Measurements from ENCODE around the gene KIF15.
"Not testable (repeated sequence)": the region's sequence is repeated elsewhere in the genome, so short reads cannot be mapped to it uniquely, and the experiment has no call there.

The KIF15 gene, protein sequence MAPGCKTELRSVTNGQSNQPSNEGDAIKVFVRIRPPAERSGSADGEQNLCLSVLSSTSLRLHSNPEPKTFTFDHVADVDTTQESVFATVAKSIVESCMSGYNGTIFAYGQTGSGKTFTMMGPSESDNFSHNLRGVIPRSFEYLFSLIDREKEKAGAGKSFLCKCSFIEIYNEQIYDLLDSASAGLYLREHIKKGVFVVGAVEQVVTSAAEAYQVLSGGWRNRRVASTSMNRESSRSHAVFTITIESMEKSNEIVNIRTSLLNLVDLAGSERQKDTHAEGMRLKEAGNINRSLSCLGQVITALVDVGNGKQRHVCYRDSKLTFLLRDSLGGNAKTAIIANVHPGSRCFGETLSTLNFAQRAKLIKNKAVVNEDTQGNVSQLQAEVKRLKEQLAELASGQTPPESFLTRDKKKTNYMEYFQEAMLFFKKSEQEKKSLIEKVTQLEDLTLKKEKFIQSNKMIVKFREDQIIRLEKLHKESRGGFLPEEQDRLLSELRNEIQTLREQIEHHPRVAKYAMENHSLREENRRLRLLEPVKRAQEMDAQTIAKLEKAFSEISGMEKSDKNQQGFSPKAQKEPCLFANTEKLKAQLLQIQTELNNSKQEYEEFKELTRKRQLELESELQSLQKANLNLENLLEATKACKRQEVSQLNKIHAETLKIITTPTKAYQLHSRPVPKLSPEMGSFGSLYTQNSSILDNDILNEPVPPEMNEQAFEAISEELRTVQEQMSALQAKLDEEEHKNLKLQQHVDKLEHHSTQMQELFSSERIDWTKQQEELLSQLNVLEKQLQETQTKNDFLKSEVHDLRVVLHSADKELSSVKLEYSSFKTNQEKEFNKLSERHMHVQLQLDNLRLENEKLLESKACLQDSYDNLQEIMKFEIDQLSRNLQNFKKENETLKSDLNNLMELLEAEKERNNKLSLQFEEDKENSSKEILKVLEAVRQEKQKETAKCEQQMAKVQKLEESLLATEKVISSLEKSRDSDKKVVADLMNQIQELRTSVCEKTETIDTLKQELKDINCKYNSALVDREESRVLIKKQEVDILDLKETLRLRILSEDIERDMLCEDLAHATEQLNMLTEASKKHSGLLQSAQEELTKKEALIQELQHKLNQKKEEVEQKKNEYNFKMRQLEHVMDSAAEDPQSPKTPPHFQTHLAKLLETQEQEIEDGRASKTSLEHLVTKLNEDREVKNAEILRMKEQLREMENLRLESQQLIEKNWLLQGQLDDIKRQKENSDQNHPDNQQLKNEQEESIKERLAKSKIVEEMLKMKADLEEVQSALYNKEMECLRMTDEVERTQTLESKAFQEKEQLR (N-terminal part only)

DNA sequence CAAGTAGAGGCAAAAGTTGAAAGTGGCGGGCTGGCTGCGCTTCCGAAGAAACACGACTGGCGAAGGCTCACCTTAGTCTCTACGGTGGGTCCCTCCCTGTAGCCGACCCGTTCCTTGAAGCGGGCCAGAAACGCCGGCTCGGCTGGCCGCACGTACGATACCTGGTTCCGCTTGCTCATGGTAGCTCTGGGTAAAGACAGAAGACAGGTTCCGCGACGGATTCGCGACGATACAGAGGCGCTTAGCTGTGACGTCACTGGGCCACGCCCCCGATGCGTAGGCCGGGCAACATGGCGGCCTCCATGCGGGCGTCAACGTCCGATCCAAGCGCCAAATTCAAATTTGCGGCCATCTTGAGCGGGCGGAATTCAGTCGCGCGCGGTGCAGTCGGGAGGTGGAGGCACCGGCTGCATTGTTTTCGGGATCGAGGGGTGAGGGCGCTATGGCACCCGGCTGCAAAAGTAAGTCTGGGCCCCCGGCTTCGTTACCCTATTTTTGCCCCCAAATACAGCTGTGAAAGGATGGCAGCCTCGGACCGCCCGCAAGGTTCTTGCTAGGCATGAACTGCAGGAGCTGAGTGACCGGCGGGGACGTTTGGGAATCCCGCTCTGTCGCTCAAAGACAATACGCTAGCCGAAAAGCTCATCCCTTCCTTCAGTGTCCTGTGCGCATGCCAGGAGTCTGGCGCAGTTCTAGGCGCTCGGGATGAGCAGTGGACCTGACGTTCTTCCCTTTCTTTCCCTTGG is at the start of gene KIF15, which contains the start of gene KIAA1143:
Gene KIF15 (plus strand): TSS at position 371 of the 746 bp plus-strand sequence. CDS start 72 bp downstream, at position 443.
Gene KIAA1143 (minus strand): TSS at position 196 of the 746 bp plus-strand sequence. CDS start 17 bp downstream, at position 179.
- peak; percentile 84 for DNase-seq (ENCODE audit: low spot score)

DNA sequence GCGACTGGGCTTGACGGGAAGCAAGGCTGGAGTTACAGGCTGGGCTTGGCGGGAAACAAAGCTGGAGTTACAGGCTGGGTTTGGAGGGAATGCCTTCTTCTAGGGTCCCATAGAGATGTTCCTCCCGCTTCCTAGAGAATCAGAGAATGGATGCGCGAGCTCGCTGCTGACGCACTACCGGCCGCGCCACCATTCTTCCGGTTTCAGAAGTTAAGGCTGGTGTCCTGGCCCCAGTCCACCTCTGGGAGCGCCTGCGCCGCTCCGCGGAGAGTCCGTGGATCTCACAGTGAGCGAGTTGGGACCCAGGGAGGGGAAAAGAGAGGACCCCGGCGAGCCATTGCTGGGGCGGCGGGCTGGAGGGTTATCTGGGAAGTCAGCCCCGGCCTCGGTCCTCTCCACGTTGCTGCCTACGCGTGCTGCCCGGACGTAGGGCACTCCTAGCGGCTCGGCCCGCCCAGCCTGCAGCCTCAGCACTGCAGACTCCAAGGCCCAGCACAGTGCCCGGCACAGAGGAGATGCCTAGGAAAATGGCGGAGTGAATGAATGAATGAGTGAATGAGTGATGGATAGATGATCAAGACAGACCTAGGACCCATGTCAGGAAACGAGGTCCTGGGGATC is 49.0 kb upstream of the KIF15 start, which contains the start of gene ZNF502:
Gene ZNF502 (plus strand): TSS at position 206 of the 621 bp plus-strand sequence. CDS start 7,602 bp downstream, outside the sequence.
- DNase-seq (ENCODE audit: low spot score), result no peak

DNA sequence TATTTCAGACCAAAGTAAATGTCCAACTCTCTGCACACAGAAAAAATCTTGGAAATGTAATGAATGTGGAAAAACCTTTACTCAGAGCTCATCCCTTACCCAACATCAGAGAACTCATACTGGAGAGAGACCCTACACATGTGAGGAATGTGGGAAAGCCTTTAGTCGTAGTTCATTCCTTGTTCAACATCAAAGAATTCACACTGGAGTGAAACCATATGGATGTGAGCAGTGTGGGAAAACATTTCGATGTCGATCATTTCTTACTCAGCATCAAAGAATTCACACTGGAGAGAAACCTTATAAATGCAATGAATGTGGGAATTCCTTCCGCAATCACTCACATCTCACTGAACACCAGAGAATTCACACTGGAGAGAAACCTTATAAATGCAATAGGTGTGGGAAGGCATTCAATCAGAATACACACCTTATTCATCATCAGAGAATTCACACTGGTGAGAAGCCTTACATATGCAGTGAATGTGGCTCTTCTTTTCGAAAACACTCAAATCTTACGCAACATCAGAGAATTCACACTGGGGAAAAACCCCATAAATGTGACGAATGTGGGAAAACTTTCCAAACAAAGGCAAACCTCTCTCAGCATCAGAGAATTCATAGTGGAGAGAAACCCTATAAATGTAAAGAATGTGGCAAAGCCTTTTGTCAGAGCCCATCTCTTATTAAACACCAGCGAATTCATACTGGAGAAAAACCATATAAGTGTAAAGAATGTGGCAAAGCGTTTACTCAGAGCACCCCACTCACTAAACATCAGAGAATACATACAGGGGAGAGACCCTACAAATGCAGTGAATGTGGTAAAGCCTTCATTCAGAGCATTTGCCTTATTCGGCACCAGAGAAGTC is 40.1 kb upstream of the KIF15 start:
- DNase-seq (ENCODE audit: low spot score), result no peak

DNA sequence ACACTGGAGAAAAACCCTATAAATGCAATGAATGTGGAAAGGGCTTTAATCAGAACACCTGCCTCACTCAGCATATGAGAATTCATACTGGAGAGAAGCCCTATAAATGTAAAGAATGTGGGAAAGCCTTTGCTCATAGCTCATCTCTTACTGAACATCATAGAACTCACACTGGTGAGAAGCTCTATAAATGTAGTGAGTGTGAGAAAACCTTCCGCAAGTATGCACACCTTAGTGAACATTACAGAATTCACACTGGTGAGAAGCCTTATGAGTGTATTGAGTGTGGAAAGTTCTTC is 39.5 kb upstream of the KIF15 start:
- no peak for DNase-seq (ENCODE audit: low spot score)

DNA sequence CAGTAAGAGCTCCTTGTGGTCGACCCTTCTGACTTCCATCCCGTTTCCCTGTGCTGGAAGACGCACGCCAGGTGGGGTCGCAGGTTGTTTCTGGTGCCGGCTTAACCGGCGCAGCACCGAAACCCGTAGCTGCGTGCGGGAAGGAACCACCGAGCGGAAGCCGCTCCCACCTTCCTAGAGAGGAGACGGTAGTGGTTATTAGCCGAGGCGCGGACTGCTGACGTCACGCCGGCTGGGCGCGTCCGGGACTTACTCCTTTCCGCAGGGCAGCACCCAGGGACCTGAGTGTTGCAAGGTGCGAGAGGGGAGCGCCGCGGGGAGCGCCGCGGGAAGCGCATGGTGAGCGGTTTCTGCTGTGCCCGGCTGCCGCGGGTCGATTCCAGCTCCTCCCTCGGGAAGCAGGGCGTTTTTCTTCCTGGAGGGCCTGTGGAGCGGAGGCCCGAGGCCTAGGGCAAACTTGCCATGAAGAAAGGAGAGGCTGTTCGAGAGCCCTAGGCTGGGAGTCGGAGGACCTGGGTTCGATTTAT is 32.1 kb upstream of the KIF15 start, which contains the start of gene ZNF501:
Gene ZNF501 (plus strand): TSS at position 252 of the 527 bp plus-strand sequence. CDS start 4,787 bp downstream, outside the sequence.
- peak; percentile 94 for DNase-seq (ENCODE audit: low spot score)

DNA sequence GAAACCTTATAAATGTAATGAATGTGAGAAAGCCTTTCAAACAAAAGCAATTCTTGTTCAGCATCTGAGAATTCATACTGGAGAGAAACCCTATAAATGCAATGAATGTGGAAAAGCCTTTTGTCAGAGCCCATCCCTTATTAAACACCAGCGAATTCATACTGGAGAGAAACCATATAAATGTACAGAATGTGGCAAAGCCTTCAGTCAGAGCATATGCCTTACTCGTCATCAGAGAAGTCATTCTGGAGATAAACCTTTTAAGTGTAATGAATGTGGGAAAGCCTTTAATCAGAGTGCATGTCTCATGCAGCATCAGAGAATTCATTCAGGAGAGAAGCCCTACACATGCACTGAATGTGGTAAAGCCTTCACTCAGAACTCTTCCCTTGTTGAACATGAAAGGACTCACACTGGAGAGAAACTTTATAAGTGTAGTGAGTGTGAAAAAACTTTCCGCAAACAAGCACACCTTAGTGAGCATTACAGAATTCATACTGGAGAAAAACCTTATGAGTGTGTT is 26.9 kb upstream of the KIF15 start:
- DNase-seq (ENCODE audit: low spot score), result no peak

DNA sequence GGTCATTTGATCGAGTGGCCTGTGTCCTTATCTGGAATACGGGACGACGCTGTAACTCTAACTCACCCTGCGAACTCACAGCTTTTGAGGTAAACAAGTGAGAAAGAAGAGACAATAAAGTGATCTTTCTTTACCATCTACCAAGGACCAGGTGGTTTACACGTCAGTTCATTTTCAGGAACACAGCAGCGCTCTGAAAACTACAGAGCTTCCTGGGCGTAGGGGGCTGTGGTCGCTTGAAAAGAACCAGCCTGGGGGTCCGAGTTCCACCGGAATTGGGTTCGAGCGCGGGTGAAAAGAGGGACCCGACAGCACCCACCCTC is 532 bp upstream of the KIF15 start:
- DNase-seq (ENCODE audit: low spot score), result no peak

DNA sequence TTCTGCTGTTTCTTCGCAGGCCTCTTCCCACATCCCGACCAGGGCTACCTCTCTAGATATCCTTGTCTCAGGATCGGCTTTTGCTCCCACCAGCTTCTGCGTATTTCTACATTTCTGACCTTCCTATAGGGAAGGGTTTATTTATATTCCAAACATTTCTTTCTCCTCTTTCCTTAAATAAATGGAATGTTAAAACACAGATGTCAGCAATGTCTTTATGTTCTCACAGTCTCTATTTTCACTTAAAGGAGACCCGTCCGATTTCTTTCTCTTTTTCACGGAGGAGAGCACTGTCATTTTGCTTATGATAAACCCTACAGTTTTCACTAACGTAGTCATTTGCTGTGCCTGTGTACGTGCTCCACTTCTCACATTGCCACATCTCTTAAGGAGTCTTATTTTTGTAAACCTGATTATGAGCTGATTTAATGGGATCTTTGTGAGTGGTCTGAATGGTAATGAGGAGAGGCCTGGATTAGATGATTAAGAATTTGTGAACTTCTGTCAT is 630 bp downstream of the KIF15 start:
- DNase-seq (ENCODE audit: low spot score), result no peak

DNA sequence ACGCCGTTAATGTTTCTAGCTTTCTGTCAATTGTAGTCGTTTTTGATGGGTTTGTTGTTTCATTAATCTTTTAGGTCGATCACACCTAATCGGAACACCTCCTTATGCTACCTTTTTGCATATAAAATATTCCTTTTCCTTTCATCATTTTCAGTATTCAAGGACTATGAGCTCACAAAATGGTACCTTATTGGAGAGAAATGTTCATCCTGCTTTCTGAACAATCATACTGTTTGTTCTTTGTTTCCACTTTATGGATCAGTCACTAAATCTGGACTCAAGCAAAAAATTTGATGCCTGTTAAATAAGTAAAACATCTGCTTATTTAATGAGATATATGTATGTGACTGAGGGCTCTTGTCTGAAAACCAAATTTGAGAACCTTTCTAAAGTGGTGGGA is 1.1 kb downstream of the KIF15 start:
- DNase-seq (ENCODE audit: low spot score), result no peak

DNA sequence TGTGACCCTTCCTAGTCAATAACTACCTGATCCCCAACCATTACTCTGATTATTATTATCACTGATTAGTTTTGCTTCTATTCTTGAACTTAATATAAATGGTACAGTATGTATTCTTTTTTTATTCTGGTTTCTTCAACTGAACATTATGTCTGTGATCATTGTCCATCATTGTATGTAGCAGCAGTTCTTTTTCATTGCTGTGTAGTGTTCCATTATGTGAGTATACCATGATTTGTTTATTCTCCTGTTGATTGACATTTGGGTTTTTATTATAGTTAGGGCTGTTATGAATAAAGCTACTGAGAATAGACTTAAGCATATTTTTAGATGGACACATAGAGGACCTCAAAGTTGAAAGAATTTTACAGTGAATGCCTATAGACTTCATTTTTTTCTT is 2.7 kb downstream of the KIF15 start:
- DNase-seq (ENCODE audit: low spot score), result no peak

DNA sequence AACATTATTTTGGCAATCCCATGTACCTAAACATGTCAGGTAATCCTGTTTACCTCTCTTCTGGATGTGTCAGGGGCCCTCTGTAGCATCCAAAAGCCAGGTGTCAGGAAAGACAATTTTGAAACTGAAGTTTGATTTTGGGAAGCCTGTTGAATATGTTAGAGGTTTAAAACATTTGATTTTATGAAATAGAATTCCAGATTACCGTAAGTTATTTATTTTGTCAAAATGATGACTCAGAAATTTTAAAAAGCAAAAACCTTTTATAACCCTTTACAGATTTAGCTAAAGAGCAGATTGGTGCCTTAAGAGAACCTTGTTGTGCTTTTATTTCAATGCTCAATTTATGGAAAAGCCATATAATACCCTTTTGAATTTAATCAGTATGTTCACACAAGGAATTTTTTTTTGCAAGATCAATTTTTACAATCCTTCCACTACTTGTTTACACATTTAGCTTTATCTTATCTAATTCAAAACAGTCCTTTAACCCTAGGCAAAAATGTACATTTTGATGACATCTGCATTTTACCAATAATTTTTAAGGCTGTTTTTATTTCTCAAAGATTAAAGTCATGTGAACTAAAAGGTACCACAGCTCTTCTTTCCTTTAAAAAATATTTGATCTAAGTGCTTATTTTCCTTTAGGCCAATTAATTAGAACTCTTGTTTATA is 10.0 kb downstream of the KIF15 start:
- no peak for DNase-seq (ENCODE audit: low spot score)

DNA sequence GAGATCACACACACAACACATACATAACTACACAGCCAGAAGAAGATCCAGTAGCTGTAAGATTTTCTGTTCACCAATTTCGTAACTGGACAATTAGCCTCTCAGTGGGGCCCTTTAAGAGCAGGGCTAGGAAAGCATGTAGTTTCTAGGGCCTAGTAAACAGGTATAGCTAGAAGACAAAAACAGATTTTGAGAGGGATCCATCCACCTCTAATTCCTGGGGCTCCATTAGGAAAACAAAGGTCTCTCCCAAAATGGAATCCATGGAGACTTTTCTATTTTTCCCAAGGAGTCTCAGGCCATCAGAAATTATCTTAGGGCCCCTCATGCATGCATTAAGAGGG is 10.5 kb downstream of the KIF15 start:
- no peak for DNase-seq (ENCODE audit: low spot score)

DNA sequence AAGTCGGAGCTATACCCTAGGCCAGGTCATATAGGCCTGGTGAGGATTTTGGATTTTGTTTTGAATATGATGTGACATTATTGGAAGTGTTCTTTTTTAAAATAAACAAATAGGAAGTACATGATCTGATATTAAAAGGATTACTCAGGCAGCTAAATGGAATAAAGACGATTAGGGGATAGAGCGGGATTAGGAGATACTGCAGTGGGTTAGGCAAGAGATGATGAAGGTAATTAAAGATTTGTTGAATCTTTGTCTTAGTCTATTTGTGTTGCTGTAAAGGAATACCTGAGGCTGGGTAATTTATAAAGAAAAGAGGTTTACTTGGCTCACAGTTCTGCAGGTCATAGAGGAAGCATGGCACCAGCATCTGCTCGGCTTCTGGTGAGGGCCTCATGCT is 21.3 kb downstream of the KIF15 start:
- no peak for DNase-seq (ENCODE audit: low spot score)

DNA sequence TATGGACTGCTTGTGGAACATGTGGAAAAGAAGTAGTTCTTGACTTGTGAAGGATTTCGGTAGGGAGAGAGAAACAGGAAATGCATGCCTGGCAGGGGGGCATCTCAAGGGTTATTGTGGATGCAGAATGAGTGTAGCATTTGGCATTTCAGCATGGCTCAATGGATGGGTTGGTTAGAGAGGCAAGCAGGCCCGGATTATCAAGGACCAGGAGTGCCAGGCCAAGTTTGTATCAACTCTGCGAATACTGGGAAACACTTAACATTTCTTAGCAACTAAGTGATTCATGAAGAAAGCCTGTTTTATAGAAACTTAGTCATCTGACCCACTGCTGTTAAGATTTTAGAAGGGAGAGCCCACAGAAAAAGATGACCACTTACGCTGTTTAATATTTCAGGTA is 33.6 kb downstream of the KIF15 start:
- DNase-seq (ENCODE audit: low spot score), result no peak

DNA sequence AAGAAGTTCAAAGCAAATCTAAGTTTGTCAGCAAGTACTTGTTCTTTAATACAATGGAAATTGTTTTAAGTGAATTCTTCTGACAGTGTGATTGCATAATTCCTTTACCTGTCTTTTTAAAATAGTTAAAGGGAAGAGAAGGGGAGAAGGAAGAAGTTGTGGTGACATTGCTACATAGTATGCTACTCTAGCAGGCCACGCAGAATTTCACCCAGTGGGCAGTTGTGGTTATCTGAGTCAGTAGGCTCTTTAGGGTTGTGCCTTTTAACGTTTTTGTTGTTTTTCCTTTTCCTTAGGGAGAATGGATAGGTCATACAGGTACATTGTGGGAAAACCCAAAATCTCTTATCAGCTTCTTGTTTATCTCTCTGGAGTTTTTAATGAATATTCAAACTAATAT is 40.4 kb downstream of the KIF15 start:
- DNase-seq (ENCODE audit: low spot score), result no peak

DNA sequence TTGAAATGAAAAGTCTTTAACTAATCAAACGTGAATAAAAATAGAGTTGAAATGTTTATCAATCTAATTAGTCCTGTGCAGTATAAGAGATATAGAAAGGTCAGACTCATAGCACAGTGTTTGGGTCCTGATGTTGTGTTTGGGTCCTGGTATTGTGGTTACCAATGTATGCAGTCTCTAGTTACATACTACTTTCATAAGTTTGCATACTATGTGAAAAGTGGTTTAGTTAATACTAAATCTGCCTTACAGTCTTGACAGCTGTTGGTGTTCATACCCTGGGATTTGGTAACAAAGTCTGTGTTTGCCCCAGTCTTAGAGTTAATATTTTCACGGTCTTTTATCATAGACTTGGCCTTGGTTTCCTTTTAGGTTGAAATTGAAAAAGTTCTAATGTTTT is 41.7 kb downstream of the KIF15 start:
- DNase-seq (ENCODE audit: low spot score), result no peak

DNA sequence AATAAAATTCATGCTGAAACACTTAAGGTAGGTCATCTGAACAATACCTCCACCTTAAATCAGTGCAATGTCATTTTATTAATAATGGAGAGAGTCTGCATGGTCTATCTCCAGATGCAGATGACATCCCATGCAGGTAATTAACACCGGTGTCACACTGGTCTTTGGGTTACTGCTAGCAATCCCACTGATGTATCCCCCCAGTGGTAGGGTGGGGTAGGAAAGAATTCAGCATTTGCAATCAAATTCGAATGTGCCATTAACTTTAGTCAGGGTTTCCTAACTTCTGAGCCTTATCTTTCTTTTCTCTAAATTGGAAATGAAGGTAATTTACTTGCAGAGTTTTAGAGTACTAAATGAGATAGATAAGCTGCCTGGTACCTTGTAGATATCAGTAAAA is 44.4 kb downstream of the KIF15 start:
- peak; percentile 23 for DNase-seq (ENCODE audit: low spot score)

DNA sequence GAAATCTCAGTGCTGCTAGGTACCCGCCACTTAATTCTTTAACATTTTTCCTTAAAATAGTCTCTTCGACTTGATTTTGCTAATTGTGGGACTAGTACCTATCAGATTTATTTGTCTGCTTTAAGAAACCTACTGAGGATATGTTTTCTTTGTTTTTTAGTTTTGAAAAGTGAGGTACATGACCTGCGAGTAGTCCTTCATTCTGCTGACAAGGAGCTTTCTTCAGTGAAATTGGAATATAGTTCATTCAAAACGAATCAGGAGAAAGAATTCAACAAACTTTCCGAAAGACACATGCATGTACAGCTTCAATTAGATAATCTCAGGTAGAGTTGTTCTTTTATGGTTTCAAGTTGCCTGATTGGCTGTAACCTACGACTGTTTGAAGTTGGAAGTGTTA is 53.2 kb downstream of the KIF15 start:
- no peak for DNase-seq (ENCODE audit: low spot score)

DNA sequence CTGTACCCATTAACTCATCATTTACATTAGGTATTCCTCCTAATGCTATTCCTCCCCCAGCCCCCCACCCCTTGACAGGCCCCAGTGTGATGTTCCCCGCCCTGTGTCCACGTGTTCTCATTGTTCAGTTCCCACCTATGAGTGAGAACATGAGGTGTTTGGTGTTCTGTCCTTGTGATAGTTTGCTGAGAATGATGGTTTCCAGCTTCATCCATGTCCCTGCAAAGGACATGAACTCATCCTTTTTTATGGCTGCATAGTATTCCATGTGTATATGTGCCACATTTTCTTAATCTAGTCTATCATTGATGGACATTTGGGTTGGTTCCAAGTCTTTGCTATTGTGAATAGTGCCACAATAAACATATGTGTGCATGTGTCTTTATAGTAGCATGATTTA is 54.7 kb downstream of the KIF15 start:
- not testable (repeated sequence) for DNase-seq (ENCODE audit: low spot score)
